Activated naive CD4-positive, alpha-beta T cell treated with anti-CD3 and anti-CD28 coated beads, Interleukin-2, amount 50 U/mL, for 16 hours (primary cell): ENCODE measurements around the gene SRBD1.
"Not testable (repeated sequence)": the region's sequence is repeated elsewhere in the genome, so short reads cannot be mapped to it uniquely, and the experiment has no call there.

Source experiments
- DNase-seq: peaks from one replicate; pipeline ENCODE4 v3.0.0-alpha.2; 2020

The SRBD1 gene

DNA sequence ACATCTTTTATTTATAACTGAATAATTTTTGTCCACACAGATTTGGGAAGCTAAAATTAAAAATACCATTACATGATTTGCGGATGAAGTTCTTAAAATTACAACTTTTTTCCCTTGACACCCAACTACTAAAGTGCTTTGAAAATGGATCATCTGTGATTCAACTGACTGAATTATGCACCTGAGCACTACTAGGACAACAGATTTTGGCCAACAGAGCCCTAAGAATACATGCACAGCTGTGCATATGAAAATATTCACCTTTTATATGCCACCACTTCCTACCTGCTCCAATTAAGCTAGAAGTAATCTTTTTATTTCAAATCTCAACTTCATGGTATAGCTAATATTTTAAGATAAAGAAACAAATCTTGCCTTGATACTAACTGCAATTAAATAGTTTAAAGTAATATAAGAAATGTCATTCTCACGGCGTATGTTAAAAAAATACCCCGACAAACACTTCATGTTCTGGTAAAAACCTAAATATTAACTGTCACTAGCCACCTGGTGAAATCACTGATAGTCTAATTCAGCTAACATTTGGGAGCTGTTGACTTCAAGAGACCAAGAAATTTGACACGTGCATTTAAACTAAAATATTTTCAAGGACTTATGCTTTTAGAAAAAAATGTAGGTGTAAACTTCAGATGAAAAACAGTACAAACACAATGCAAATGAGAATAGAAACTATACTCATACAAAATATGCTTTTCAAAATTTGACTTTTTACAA lies 153.7 kb downstream of the SRBD1 start:
- no peak for DNase-seq

DNA sequence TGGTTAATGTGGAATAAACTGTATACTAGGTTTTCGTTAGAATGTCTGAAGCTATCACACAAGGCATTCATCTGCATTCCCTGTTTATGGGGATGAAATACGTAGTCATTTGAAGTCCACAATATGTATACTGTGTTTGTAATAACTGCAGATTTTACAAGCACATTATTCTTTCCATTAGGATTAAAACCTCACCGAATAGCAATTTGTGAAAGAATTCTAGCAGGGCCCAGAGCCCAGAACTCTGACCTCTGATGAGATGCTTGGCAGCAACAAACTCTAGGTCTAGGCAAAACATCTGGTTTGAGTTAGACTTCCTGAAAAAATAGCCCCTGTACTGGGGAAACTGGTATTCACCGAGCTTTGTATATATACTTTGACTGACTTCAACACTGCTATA lies 158.2 kb downstream of the SRBD1 start:
- no peak for DNase-seq

DNA sequence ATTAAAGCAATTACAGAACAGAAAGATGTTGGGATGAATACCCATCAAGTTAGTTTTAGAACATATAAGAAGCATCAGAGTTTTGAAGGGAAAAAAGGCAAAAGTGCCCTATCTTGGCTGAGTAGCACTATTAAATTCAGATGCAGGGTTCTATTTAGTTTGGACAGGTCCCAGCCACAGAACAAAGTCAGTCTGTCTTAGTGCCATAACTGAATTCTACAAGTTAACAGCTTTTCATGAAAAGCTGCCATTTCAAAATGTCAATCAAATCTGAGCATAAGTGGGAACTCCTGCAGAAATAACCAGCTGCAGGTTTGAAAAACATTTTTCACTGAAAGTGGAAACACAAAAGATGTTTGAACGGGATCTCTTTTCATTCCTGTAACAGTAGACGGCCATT lies 160.4 kb downstream of the SRBD1 start:
- no peak for DNase-seq

DNA sequence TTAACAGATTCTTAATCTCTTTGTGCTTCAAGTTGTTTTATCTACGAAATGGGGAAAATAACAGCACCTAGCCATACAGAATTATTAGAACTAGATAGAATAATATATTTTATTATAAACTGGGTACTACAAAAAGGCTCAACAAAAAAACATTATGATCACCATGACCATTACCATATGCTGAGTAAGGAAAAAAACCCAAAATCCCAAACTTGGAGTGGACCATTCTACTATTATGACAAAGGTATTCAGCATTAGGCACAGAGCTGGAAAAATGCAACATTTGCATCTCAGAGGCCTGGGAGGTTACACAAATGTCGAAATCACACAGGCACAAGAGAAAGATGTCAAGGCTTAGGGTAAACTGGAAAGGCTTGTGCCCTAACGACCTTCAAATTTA lies 162.8 kb downstream of the SRBD1 start:
- no peak for DNase-seq

DNA sequence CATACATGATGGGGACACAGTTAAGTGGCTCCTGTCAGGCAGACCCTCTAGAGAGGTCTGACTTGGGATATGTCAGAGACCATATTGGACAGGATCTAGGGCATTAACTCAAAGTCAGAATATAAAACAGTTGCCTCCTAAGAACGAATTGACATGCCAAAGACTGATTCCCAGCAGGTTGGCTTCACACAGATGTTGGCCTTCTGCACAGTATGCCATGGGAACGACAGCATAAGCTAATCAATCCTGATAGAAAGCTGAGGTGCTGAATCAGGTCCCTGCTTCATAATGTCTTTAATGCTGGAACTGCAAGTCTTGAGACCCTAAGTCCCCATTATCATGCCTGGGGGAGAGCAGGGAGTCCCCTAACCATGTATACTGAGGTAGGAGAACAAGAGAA lies 165.1 kb downstream of the SRBD1 start:
- no peak for DNase-seq

DNA sequence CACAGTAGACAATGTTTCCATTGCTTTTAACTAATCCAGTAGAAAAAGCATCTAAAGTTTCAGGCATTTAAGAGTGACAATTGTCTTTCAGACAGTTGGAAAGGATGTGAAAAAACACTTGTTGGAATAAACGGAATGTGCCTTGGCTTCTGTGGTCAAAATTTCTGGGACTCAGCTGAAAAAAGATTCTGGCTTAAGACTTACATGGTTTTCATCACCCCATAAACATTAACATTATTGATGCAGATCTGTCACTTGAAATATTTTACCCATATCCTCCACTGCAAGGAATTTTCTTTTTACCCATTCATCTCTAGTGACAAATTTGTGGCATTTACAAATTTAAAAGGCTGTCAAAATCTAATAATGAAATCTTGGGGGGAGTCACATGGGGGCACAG lies 166.0 kb downstream of the SRBD1 start:
- DNase-seq, result no peak

DNA sequence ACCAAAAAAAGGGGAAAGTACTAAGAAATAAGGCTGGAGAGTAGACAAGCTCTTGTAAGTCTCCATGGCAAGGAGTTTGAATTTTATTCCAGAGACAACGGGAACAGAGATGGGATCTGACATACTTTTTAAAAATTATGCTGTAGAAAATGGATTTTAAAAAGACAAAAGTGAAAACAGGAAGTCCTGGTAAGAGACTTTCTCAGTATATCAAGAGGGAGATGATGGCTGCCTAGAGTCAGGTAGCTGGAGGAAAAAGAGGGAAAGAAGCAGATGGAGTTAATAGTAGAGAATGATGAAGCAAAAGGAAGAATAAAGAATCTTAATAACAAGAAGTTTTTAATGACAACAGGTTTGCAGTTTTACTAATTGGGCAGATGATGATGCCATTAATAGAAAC lies 168.1 kb downstream of the SRBD1 start:
- no peak for DNase-seq

DNA sequence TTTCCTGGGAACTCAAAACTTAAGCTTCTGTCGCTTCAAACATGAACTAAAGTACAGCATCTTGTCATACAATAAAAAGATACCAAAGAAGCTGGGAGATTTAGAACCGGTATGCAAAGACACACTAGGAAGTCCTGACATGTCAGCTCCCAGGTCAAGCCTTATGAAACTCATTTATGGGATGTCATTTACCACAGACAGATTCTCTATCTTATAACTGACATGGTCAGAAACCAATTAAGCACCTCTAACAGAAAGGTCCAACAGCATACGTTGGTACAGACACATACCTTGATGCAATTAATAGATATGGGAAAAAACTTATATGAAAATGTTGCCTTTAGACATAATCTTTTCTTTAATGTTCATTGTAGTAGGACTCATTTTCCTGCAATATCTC lies 169.0 kb downstream of the SRBD1 start:
- no peak for DNase-seq

DNA sequence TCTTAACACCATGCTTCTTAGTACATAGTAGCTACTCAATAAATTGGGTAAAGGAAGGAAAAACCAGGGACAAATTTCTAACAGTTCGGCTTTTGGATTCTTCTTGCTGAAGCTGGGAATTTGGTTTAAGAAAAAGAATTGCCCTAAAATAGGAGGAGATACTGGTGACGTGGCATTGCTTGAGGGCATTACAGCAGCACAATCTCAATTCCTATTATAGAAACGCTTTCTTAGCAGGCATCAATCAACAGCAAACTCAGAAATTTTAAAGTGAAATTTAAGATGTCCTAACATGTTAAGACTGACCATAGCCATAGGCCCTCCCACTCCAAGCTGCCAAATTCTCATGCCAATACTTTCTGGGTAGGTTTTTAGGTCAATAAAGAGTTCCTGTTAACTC lies 169.5 kb downstream of the SRBD1 start:
- DNase-seq, result no peak

DNA sequence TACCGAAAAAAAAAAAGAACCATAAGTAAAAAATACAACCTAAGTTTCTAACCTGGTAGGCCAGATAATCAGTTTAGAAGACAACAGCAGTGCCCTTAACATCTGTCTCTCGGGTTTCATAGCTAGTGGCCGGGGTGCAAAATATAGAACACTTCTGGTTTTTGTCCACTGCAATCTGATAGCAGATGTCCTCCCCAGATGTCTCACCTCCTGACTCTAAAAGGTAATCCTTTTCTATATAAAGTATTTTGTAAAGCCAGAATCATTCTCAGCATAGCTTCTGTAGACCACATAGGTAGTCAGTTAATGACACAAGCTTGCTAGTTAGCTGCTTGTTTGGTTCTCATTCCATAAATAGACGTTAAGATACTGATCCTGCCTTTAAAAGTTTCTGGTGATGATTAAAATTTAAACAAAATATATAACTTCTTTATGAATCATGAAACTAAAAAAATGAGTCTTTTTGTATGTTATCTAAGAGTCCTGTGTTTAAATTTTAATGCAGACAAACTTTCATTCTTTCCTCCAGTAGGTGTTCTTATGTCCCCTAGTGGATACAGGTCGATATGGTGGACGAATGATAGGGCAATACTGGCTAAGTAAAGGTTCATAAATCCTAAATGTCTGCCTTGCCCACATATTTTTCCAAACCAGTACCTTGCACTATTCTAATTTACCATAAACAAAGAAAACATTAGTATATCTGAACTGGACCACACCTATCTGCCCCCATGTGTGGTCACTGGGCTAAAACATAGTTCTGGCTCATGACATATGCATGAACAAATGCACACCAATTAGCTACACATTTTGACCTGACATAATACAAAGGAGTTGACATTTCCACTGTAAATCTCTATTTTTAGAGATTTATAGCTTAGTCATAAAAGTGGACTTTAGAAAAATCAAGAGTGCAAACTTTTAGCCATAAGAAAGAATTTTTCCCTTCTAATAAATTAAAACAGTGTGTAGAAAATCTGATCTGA lies 171.0 kb downstream of the SRBD1 start:
- no peak for DNase-seq

DNA sequence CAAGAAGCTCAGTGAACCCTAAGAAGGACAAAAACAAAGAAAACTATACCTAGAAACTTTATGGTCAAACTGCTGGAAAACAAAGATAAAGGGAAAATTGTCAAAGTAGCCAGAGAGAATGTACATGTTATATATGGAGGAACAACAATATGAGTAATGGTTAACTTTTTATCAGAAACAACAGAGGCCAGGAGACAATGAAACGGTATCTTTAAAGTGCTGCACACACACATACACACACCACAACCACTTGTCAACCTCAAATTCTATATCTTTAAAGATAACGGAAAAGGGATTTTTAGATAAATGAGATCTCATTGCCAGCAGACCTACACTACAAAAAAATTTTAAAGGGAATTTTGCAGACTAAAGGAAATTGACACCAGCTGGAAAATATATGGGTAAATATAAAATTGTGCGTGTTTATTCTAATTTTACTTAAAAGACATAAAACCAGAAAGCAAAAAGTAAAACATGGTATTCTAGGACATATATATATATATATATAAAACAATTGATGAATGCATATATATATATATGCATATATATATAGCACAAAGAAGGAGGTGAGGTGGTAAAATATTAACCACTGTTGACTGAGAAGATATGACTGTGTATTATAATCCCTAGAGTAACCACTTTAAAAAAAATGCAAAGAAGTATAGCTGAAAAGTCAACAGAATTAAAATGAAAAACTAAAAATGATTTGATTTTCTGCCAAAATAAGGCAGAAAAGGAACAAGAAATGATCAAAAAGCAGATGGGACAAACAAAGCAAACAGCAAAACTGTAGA lies 172.0 kb downstream of the SRBD1 start:
- no peak for DNase-seq

DNA sequence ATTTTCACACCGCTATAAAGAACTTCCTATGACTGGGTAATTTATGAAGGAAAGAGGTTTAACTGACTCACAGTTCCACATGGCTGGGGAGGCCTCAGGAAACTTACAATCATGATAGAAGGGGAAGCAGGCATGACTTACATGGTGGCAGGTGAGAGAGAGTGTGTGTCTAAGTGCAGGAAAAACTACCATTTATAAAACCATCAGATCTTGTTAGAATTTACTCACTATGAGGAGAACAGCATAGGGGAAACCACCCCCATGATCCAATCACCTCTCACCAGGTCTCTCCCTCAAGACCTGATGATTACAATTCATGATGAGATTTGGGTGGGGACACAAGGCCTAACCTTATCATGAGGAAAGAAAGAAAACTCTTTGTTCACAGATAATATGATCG lies 174.6 kb downstream of the SRBD1 start:
- DNase-seq, result no peak

DNA sequence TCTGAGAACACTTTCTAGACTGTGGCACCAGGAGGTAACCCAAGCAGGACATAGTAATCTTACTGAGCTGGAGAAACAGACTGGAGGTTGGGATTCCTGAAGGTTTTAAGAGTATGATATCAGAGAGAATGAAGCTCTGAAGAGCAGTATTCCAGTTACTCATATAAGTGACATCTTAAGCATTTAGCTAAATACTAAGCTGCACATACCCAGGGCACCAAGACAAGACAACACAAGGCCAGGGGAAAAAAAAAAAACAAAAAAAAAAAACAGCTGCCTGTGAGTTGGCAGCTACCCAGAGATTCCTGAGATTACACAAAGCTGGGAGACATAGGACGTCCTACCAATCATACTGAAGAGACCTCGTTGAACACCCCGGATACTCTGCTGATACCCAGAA lies 175.8 kb downstream of the SRBD1 start:
- DNase-seq, result no peak

DNA sequence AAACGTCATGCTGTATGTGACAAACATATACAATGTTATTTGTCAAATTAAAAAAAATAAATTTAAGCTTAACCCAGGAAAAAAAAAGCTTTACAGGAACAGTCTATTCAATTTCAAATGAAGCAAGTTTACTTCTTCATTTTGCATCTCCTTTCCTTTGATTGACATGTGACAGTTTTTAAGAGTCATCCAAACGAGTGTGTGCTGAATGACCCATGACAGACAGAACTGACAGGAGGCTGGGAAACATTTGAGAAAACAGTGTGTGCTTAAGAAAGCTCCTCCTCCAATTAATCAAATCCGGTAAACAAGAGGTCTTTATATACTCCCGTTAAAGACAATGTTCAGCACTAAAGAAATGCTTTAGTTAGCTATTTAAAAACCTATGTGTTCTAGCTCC lies 177.7 kb downstream of the SRBD1 start:
- DNase-seq, result no peak

DNA sequence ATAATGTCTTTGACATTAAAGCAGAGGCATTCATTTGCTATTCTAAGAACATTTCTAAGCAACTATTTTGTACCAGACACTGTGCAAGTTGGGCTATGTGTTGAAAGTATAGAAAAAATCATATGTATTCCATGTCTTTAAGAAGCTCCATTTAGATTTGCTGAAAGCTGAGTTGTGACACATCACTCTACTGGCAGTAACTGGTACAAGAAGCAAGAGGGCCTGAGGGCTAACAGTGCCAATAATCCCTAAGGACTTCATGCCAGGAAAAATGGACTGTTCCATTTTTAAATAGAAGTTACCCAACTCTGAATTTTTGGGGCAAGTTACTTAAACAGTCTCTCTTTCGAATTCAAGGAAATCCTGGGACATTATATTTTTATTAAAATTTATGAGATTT lies 178.7 kb downstream of the SRBD1 start:
- no peak for DNase-seq

DNA sequence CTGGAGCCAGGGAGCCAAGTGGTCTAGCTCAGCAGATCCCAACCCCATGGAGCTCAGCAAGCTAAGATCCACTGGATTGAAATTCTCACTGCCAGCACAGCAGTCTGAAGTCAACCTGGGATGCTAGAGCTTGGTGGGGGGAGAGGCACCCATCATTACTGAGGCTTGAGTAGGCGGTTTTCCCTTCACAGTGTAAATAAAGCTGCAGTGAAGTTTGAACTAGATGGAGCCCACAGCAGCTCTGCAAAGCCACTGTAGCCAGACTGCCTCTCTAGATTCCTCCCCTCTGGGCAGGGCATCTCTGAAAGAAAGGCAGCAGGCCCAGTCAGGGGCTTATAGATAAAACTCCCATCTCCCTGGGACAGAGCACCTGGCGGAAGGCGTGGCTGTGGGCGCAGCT lies 185.0 kb downstream of the SRBD1 start:
- not testable (repeated sequence) for DNase-seq

DNA sequence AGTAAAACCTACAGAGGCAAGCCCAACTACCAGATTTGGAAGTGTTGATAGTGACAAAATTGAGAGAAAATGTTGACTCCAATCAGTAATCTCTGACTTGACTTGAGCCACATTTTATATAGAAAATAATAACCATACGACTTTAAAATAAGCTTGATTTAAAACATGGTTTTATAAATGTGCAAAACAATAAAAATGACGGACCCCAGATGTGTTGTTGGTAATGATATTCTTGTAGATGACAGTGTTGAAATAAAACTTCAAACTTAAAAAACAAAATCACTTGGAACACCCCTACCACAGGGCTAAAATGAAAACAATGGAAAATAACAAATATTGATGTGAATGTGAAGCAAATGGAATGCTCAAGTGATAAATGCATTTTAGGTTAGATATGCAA lies 188.1 kb downstream of the SRBD1 start:
- DNase-seq, result no peak

DNA sequence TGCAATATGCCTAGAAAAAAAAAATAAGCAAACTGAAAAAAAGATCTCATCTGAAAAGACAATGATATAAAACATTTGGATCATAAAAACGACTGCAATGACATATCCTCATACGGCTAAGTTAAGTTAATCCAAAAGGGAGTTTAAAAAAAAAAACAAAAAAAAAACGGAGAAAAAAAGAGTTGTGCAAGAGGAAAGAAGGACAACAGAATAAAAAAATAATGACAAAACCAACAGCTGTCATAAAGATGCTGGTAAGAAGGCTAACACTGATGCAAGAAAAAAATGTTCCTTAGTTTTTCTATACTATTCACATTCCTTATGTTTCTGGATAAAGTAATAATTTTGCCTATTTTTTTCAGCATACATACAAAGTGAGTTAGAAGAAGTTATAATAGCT lies 192.5 kb downstream of the SRBD1 start:
- no peak for DNase-seq

DNA sequence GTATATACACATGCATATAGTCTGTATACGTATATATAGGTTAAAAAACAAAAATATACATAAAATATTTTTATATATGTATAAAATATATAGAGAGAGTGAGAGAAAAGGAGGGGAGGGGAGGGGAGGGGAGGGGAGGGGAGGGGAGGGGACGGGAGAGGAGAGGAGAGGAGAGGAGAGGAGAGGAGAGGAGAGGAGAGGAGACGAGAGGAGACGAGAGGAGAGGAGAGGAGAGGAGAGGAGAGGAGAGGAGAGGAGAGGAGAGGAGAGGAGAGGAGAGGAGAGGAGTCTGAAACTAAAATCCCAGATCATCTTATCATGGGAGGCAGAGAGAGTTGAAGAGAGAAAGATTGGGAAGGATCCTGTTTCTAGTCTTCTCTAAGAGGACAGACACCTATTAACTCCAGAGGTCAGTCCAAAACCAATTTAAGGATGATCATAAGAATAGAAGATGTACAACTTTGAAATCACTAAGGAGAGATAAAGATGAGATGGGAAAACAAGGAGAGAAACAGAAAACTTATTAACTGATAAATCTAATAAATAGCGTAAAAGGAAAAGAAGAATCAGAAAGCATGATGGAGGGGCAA lies 195.4 kb downstream of the SRBD1 start:
- DNase-seq, result no peak

DNA sequence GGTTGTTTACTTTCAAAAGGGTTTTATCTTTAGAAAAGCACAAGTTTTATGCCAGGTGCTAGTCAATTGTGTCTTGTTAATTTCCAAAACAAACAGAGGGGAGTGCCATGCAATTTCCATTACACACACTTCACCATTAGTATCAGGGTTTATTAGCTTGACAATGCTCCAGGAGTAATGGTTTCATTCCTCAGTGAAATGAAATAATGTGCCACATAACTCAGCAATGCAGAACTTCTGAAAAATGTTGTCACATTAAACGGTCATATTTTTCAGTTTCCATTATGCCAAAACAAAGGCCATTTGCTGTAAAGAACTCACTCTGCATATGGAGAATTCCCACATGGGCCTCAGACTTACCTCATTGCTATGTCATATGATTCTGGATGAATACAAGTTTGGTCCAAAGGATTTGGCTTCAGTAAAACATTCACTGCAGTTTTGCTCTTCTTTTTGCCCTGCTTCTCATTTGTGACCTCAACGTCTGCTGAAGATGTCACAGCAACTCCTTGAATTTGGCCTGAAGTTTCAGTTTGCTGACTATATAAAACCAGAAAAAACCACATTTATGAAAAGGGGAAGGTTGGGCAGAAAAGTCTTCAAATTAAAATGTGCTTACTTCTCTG lies 198.2 kb downstream of the SRBD1 start:
- no peak for DNase-seq

DNA sequence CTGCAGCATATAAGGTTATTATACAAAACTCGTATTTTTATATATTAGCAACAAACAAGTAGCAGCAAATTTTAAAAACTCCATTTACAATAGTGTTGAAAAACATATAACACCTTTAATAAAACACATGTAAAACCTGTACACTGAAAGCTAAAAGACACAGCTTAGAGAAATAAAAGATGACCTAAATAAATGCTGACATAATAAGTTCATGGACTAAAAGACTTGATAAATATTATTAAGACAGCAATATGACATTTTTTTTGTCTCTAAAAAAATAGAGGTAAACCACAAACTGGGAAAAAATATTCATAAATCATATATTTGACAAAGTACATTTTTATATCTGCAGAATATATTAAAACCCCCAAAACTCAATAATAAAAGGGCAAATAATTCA lies 201.4 kb downstream of the SRBD1 start:
- no peak for DNase-seq

DNA sequence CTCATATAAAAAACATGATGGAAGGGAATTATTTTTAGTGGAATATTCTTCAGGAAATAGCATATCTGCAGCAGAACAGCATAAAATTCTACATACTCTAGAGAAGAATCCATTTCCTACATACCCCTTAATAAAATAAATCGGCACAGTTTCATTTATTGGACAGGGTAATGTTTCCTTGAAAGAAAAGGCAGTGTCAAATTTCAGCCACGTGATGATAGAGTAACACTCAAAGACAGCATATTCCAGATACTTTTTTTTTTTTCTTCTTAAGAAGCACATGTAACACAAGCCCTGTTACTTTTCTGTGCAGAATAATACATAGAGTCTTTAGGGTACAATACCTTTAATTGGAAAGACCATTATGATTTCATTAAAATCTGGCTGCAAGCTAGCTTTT lies 204.4 kb downstream of the SRBD1 start:
- DNase-seq, result no peak
